GM03348 (cell line): Measurements from ENCODE around the gene CFAP54.

Source experiments
- DNase-seq: peaks from one replicate; pipeline ENCODE4 v3.0.0; 2012; ENCODE audit warnings: low spot score

Gene CFAP54

DNA sequence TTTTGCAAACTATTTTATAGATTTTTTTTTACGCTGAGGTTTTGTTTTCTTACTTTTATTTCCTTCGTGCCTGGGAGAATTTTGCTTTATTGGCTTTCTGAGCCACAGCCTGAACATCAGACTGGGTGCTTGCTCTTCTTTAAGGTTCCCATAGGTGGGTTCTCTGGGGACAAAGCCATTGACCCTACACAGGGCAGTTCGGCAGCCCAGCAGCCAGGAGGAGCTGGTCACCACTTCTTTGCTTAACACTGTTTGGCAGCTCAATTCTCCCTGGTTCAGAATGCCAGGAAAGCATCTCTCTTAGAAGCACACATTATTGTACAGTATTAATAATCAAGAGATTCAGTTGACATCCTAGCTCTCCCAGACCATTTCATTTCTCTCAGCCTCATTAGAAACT lies 276.9 kb downstream of the CFAP54 start:
- peak; percentile 9 for DNase-seq

DNA sequence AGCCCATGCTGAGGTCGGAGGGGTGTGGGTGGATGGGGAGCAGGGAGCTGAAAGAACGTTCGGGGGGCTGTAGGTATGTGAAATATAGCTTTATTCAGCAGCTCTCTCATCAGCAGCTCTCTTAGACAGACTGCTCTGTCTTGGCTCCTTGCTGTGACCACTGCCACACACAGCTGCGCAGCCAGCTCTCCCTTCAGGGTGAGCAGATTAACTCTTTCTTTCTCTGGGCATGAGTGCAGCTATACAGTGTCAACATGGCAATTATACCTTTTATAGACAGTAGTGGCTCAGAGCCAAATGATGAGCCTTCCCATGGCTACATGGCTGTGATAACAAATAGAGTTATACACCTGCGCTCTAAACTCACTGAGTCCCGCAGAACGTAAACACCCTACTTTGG lies 280.0 kb downstream of the CFAP54 start:
- no peak for DNase-seq

DNA sequence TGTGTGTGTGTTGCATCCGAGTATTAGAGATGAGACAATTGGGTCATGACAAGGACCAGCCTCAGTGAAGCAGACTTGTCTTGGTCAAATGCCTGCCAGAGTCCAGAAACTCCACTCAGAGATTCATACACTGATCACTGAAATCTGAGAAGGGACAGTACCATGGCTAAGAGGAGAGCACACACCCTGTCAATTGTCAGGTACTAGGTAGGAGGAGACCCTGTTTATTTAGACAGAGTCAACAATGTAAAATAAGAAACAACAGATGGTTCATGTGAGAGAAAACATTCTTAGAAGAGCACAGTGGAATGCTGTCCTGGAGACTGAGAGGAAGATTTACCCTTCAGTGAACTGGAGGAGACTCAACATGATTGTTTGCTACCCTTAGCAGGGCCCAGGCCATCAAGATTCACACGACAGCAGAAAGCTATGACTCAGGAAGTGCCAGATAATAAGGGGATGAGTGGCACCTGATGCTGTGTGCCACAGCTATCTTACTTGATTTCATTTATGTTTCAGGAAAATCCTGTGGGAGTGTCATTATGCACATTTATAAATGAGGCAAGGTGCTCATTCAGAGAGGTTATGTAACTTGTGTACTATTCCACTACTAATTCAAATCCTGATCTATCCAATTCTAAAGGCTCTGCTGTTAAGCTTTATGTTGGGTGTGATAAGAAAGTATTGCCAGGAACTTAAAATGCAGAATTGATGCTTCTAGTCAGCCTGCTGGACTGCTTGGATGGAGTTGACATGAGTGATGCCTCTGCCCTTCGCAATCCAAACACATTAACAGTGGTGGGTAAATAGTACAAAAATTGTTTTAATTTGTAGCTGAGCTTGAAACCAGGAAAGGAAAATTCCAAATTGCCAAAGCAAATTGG lies 281.1 kb downstream of the CFAP54 start:
- DNase-seq = no peak

DNA sequence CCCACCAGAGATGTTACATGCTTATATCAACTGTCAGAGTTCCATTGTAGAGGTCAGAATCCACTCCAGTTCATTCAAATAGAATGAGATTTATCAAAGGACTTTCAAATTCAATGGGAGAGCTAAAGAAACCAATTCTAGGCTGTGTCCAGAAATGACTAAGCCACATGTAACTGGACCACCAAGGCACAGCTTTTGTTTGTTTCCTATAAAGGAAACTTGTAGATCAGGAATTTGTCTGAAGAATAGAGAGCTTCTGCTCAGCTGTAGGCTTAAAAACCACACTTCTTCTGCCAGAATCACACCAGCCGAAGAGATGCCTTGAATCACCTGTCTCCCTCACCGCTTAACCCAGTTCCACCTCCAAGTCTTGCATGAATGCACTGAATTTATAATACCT lies 283.7 kb downstream of the CFAP54 start:
- no peak for DNase-seq

DNA sequence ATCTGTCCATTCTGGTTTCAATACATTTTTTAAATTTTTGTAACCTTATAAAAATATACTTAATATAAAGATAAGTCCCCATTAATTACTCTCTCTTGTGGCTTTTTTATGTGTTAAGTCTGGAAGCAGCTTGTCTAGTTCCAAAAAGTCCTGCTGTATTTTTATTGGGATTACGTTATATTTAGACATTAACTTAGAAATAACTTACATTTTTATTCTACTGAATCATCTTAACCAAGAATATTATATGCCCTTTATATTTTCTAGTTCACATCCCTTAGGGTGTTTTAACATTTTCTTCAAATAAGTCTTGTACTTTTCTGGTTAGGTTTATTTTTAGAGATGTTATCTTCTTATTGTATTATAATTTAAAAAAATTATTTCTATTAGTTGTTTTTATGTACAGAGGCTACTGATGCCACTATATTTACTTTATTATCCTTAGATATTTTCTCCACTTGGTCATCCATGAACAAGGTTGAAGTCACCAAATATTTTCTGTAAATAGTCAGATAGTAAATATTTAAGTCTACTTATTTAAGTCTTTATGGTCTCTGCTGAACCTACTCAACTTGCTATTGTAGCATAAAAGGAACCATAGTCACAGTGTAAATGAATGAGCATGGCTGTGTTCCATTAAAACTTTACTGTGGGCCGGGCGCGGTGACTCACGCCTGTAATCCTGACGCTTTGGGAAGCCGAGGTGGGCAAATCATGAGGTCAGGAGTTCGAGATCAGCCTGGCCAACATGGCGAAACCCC lies 285.3 kb downstream of the CFAP54 start:
- peak; percentile 22 for DNase-seq

DNA sequence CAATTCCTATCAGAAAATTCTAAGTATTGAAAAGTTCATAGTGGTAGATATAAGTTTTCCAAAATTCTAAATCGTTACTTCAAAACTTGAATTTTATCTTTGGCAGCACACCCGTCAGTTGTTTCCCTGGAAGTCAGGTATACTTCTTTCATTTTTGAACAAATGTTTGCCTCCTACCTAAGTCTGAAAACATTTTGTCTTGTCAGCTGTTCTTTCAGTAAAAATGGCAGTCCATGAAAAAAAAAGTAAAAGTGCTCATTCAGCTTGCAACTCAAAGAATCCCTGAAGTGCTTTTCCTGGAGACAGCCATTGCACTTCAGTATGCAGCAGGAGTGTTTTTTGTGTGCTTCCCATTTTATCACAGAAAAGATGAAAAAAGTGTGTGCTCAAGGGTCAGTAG lies 287.5 kb downstream of the CFAP54 start:
- DNase-seq = no peak

DNA sequence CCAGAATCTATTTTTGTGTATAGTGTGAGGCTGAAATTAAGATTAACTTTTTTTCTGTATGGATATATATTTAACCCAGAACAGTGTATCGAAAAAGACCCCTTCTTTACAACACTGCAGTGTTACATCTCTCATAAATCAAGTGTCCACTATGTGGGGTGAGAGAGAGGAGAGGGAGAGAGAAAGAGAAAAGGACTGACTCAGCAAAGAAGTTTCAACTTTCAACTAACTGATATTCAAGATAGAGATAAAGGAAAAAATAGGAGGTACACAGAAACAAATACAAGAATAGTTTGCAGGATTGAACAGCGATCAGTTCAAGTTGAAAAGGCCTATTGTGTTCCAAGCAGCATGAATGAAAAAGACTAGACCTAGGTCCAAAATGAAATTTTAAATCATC lies 291.0 kb downstream of the CFAP54 start:
- no peak for DNase-seq

DNA sequence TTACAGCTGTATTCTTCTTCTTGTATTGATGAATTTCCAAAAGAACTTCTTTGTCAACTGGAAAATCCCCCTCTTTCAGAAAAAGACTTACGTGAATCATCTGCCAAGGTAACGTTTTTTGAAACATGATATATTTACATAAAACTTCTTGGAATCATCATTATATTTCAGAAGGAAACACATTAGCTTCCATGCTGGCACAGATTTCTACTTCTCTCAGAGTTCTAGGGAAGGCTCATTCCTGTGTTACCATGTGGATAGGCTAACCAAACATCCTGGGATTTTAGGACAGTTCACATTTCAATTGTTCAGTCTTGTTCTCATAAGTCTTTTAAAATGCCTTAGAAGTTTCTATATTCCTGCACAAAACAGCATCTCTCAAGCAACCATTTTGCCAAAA lies 297.4 kb downstream of the CFAP54 start:
- DNase-seq = no peak

DNA sequence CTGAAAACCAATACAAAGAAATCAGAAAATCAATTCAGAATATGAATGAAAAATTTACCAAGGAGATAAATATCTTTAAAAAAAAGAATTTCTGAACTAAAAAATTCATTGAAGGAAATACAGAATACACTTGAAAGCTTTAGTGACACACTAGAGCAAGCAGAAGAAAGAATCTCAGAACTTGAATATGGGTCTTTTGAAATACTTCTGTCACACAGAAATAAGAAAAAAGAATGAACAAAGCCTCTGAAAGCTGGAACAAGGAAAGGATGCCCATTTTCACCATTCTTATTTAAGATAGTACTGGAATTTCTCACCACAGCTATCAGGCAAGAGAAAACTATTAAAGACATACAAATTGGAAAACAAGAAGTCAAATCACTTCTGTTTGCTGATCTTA lies 314.6 kb downstream of the CFAP54 start:
- no peak for DNase-seq

DNA sequence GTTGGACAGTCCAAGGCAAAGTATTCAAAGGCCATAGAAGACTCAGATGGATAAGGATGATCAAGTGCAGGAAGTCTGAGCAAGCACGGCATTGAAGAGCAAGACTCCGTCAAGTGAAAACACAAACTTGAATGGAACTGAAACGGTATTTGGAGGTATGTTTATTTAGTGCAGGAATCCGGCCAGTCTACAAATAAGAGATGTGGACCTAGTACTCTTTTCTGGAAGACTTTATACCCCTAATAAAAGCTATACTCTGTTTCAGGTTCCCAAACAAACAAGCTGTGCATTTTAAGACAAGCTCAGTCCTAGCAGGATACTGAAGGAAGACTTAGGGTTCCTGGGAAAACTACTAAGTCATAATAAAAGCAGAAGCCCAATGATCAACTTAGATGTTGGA lies 316.9 kb downstream of the CFAP54 start:
- no peak for DNase-seq

DNA sequence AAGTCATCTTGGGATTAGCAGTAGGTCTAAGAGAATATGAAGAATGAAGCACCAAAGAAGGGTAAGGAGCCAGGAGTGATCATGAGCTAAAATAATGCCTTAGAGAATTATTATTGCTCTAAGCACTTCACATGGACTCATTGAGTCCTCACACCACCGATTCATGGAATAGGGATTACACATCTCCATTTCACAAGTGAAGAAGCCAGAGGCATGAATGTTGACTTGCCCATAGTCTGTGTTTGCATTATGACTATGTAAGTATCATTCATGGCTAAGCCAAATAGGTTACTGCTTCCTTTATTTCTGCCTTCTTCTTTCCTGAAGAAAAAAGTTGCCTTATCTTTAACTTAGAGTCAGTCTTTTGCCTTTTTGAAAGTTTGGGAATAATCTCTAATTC lies 318.4 kb downstream of the CFAP54 start:
- no peak for DNase-seq

DNA sequence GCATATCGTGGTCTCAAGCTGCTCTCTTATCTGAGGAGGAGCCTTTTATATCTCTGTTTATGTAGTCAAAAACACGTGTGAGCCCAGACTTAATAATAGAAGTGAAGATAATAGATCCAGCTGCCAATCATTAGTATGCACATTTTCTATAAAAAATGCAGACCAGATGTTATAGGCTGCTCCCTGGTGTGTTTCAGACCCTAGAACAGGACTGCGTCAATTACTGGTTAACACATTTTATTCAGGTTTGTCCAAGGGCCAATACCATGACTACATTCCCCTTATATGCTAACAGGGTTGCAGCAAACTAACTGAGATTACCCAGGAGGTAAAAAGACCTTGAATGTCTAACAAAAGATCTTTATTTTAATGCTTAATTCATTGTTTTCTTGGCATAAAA lies 319.2 kb downstream of the CFAP54 start:
- no peak for DNase-seq

DNA sequence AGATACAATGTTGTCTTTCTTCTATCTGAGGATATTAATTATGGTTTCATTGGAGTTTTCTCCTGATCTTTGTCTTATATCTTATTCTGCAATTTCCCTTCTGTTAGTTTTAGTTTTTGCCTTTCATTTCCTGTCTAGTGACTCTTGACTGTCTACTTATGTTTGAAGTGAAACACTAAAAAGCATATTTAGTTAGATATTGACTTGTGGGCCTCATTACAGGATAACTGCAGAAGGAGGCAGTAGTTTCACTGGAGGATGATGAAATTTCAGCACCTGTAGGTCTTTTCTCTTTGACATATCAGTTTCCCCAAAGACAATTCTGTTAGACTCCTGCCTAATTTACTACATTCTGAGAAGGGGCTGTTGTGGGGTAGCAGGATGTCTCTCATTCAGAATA lies 320.1 kb downstream of the CFAP54 start:
- DNase-seq = no peak

DNA sequence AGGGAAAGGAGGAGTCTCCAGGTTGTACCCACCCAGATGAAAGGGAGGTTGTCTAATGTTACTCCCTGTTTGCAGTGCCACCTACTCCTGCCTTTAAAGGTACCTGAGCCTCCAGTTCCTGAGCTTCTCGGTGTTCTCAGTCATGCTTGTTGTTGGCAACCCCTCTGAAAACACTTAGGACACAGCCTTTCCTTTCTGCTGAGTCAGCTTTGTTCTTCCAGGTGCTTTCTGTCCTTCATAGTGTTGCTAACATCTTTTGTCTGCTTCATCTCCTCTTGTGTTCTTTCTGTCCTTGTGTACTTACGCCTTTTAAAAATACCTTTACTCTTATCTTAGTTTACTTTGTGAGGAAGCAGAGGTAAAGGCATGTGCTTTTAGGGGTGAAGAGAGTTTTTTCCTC lies 320.7 kb downstream of the CFAP54 start:
- no peak for DNase-seq

DNA sequence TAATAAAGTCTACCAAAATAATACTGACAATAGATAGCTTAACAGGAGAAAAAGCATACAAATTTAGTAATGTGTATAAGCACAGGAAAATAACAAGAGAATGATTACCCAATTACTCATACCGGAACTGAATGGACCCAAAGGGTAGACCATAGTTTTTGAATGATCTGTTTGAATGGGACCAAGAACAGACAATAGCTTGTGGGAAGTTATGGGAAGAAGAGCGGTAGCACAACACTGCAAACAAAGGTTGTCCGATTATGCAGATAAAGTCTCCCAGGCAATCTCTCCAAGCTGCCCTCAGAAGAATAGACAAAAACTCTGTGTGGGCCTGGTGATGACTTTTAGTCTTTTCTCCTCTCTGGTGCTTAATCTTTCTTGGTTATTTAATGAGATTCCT lies 321.1 kb downstream of the CFAP54 start:
- no peak for DNase-seq

DNA sequence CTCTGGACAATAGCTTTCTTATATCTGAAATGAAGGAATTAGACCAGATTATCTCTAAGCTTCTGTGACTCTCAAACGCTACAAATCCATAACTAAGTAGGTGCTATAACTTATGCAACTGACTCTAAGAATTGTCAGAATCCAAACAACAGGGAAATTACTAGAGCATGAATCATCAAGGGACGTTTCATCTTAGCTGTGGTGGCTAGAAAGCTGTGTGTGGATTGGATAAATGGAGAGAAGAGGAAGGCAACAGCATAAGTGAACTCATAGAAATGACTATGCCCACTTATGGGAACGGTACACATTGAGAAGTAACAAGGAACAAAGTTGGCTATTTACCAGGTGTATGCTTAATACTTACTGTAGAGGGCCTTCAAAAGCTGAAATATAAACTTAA lies 321.7 kb downstream of the CFAP54 start:
- peak; percentile 31 for DNase-seq

DNA sequence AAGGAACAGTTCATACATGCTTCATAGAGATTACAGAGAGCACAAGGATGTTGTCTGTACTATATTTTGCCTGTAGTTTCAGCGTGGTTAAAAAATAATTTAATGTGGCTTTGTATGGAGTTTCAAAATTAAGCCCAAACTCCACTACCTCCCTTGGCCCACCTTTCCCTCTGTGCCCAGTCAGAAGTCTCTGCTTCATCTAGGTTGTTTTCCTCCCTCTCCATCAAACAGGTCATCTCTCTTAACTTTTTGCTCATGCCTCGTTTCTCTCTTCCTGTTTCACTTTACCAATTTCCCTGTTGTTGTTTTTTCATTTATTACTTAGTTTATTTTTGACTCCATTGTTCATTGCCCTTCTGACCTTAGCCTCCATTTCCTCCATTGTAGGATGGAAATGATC lies 322.8 kb downstream of the CFAP54 start:
- DNase-seq = no peak

DNA sequence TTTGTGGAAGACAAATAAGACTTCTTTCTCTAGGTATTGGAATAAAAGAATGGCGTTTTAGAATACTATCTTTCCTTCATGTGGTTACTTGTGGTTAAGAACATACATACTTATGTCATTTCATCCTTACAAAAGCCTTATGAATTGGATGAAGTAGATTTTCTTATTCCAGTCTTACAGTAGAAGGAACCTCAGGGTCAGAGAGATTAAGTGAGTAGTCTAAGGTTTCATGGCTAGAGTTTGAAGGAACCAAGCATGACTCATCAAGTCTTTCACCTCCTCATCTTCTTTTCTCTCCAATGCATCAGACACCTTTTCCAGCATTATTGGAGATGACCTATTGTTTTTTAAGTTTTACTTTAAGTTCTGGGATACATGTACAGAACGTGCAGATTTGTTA lies 324.8 kb downstream of the CFAP54 start:
- no peak for DNase-seq

DNA sequence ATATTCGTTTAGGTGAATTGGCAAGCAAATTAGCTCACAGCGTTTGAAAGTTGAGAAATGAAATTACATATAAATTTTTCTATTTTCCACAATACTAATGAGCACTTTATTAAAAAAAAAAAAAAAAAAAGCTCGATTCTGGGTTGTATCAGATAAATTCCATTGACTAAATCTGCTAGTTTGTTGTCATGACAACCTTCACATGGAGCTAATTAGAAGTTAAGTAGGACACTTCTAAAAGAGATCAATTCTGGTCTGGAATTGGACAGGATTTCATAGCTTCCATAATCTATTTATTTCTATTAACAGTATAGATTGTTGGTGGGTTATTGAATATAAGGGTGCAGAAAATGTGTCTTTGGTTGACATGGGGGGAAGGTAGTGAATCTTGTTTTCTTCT lies 332.2 kb downstream of the CFAP54 start:
- no peak for DNase-seq

DNA sequence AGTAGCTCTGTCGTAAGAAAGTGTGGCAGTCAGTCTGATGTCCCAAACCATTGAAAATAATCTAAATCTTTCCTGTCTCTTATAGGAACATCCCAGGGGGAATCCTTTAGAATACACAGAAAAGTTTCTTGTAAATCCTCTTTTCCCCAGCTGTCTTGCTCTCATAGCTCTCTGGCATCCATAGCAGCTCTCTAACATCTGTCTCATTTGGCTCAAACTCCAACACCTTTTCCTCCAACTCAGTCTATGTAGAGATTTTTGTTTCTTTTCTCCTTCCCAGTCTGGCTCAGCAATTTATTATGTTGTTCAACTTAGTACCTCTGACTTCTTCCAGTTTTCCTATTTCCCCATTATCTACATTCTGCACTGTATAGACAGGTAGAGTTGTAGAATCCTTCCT lies 333.3 kb downstream of the CFAP54 start:
- no peak for DNase-seq

DNA sequence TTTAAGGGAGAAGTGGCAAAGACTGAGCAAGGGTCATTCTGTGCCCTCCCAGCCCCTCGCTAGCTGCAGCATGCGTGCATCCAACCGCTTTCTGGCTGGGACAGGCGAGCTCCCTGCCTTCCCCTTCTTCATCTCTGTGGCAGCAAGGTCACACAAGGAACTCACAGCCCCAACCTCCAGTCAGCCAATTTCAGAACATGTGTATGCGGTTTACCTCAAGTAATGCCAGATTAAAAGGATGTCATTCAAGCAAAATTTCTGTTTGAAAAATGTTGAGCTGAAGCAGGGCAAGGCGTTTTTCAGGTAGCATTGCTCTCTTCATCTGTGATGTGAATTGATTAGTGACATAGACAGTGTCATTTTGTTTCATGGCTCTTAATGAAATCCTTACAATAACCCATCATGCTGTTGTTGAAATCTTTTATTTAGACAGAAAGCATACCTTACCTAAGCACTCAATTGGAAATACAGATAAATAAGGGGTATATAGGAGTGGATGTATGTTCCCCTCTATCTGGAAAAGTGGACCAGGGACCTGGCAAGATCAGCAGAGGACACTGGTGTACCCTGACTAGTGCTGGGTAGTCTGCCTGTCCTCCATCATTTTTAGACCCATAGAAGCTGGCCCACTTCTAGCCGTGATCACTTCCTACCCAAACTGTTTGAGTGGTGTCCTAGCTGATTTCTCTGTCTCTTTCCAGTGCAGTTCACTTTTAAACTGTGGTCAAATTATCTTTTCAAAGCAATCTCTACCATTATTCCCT lies 334.9 kb downstream of the CFAP54 start:
- DNase-seq = no peak

DNA sequence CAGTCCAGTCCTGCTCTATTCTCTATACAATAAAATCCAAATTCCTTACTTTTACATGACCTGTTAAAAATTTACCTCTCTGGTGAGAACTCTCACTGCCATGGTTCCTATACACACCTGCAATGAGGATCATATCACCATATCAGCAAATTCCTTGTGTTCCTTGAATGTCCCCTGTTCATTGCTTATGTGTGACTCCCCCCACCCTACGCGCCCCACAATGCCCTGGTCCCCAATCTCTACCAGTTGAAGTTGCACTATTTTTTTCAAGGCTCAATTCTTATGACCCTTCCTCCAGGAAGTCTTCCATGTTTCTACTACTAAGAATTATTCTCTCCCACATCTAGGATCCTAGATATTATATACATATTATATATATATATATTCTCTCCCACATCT lies 335.5 kb downstream of the CFAP54 start:
- no peak for DNase-seq
